Measurements from ENCODE around the gene OR4S2. TPM values are rescaled to one million over a fixed set of nuclear protein-coding genes. Genes with fewer than 3 reads are reported as not detected.

Gene OR4S2
- total and polyA plus RNA-seq, 10 of the 15 experiments (the other 5 are each of a cell fraction or from before 2014, with no cell fraction given) = not detected

DNA sequence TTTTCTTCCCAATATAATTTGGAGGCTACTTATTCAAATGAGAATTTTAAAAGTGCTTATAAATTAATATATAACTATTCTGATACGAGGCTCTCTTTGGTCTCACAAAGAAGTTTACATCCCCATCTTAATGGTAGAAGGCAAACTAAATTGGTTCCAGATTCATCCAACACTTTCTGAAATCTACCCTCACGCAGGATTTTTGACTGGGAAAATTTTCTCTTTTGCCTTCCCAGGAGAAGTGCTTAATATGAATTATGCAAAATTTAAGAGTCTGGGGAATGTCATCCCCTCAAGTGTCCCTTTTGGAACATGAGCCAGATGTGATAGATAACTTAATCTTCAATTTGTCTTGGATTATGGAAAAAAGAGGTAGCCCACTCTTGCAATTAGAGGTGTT is 40.6 kb upstream of the OR4S2 start, which contains the start of gene OR4C11:
Gene OR4C11 (minus strand): TSS at position 101 of the 400 bp plus-strand sequence. CDS start 3,272 bp downstream, outside the sequence.
- ChIA-PET POLR2A (no interaction called here), SMC1A (ENCODE audit: uncharacterized antibody, unreplicated experiment) (no interaction called here), RAD21 (ENCODE audit: unreplicated experiment) (no interaction called here), CTCF (no interaction called here)
- H3K79me2 ChIP-seq (ENCODE audit: control insufficient read depth, insufficient read depth, low read length) = no peaks in the 10 kb centered on the region
- DNase-seq (ENCODE audit: low read depth, low spot score) (no peak), FAIRE-seq (no peak), ATAC-seq (no peak)
- in situ Hi-C loops (cut with MboI) (no loop called here), intact Hi-C loops (cut with micrococcal nuclease; ENCODE audit: unreplicated experiment) (no loop called here)
- H3K9ac ChIP-seq (ENCODE audit: control insufficient read depth, insufficient read depth, low read length) = no peak within 1 kb of the TSS
- H4K20me1 ChIP-seq (ENCODE audit: control insufficient read depth, insufficient read depth) = no peaks in the 10 kb centered on the region
- 0% methylated on average over 2 of the region's 2 CpGs for WGBS (ENCODE audit: insufficient coverage, insufficient replicate concordance, low lambda C conversion rate, missing lambda C conversion rate)
- H3K36me3 ChIP-seq (ENCODE audit: control insufficient read depth in 2 of 2, insufficient read depth in 2 of 2, low read length in 1 of 2) = no peaks in the 10 kb centered on the region
- no peak for TF ChIP-seq ZNF274 (IDR thresholded peaks at IDR 0.05; ENCODE audit: insufficient read depth, insufficient read length)
- TF ChIP-seq PML (IDR thresholded peaks at IDR 0.05; ENCODE audit: low read length) = no peak
- no peak for TF ChIP-seq ATF7 (IDR thresholded peaks at IDR 0.05; ENCODE audit: low read depth)
- TF ChIP-seq HCFC1 (IDR thresholded peaks at IDR 0.05; ENCODE audit: low read length) = no peak
- TF ChIP-seq MTA3 (IDR thresholded peaks at IDR 0.05; ENCODE audit: borderline replicate concordance, low read length) = no peak
- TF ChIP-seq, protein P1, sequence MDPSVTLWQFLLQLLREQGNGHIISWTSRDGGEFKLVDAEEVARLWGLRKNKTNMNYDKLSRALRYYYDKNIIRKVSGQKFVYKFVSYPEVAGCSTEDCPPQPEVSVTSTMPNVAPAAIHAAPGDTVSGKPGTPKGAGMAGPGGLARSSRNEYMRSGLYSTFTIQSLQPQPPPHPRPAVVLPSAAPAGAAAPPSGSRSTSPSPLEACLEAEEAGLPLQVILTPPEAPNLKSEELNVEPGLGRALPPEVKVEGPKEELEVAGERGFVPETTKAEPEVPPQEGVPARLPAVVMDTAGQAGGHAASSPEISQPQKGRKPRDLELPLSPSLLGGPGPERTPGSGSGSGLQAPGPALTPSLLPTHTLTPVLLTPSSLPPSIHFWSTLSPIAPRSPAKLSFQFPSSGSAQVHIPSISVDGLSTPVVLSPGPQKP (IDR thresholded peaks at IDR 0.05; ENCODE audit: low read depth, low read length) = no peak
- TF ChIP-seq SRF (IDR thresholded peaks at IDR 0.05; ENCODE audit: low read depth in 2 of 2, low read length in 2 of 2) = no peak
- no peak for TF ChIP-seq ZNF384 (IDR thresholded peaks at IDR 0.05; ENCODE audit: borderline replicate concordance, low read depth, low read length)
- TF ChIP-seq TARDBP (IDR thresholded peaks at IDR 0.05; ENCODE audit: borderline replicate concordance) = no peak
- TF ChIP-seq, protein P2, sequence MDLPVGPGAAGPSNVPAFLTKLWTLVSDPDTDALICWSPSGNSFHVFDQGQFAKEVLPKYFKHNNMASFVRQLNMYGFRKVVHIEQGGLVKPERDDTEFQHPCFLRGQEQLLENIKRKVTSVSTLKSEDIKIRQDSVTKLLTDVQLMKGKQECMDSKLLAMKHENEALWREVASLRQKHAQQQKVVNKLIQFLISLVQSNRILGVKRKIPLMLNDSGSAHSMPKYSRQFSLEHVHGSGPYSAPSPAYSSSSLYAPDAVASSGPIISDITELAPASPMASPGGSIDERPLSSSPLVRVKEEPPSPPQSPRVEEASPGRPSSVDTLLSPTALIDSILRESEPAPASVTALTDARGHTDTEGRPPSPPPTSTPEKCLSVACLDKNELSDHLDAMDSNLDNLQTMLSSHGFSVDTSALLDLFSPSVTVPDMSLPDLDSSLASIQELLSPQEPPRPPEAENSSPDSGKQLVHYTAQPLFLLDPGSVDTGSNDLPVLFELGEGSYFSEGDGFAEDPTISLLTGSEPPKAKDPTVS (IDR thresholded peaks at IDR 0.05; ENCODE audit: low read depth, low read length) = no peak
- TF ChIP-seq RFX5 (IDR thresholded peaks at IDR 0.05; ENCODE audit: low read depth, low read length) = no peak
- no peak for TF ChIP-seq HDGF (IDR thresholded peaks at IDR 0.05)
- TF ChIP-seq NR2C1 (IDR thresholded peaks at IDR 0.05) = no peak
- TF ChIP-seq MYC (IDR thresholded peaks at IDR 0.05; ENCODE audit: insufficient read depth, insufficient read length, insufficient replicate concordance, low read length, severe bottlenecking) = no peak
- TF ChIP-seq SMAD5 (IDR thresholded peaks at IDR 0.05; ENCODE audit: low read depth) = no peak
- no peaks in the 10 kb centered on the region for H3K27me3 ChIP-seq (replicated peaks in 1 of 2; ENCODE audit: control insufficient read depth in 2 of 2, insufficient read depth in 2 of 2, low read length in 1 of 2)
- H3K27ac ChIP-seq (ENCODE audit: control insufficient read depth, insufficient read depth) = no peak within 1 kb of the TSS
- no peak within 1 kb of the TSS for H3K4me3 ChIP-seq
- no peaks in the 10 kb centered on the region for H3K4me1 ChIP-seq (ENCODE audit: control insufficient read depth, insufficient read depth, low read length)
- no TSS peak for BruUV-seq (replicated peaks)
- H3K4me2 ChIP-seq (ENCODE audit: control insufficient read depth, insufficient read depth) = no peak within 1 kb of the TSS
- H2AFZ ChIP-seq (ENCODE audit: control insufficient read depth, low read depth, low read length) = no peak within 1 kb of the TSS
- no peaks in the 10 kb centered on the region for H3K9me3 ChIP-seq (replicated peaks; ENCODE audit: control insufficient read depth, insufficient read depth, low read length)

Measured in GM12878 (cell line).